Stomach (tissue), 9 donors: ENCODE data around the gene CES5A. TPM values are rescaled to one million over a fixed set of nuclear protein-coding genes. Genes with fewer than 3 reads are reported as not detected.
A peak's percentile ranks its signal among the peaks of the same experiment; 100 is the strongest.
"Not testable (repeated sequence)": the region's sequence is repeated elsewhere in the genome, so short reads cannot be mapped to it uniquely, and the experiment has no call there.

ENCODE experiments used
- DNase-seq, 2 donors: peaks; one replicate each; pipeline versions ENCODE4 v3.0.0 to v3.0.0-alpha.2; 2013 to 2019
- H3K27ac ChIP-seq, 5 donors: fragments of 200-600 bp in 4 of 5; sonication (generic) in 4 of 5; one replicate each; pipeline ENCODE4 v1.5.1; 2013 to 2019; ENCODE audit warnings: mild to moderate bottlenecking in 1 of 5, moderate library complexity in 1 of 5
- H3K27me3 ChIP-seq, 3 donors: fragments of 200-600 bp; sonication (generic); one replicate each; pipeline ENCODE4 v1.5.1; 2017 to 2019; ENCODE audit warnings: mixed run types in 1 of 3
- H3K36me3 ChIP-seq, 4 donors: fragments of 200-600 bp; sonication (generic); 1 replicate in 3 of 4; 2 replicates in 1 of 4; pipeline ENCODE4 v1.5.1; 2016 to 2019
- H3K4me1 ChIP-seq, 4 donors: fragments of 200-600 bp; sonication (generic); one replicate each; pipeline ENCODE4 v1.5.1; 2016 to 2019
- H3K4me3 ChIP-seq, 4 donors: fragments of 200-600 bp; sonication (generic) in 3 of 4; one replicate each; pipeline ENCODE4 v1.5.1; 2016 to 2019; ENCODE audit warnings: mild to moderate bottlenecking in 1 of 4
- H3K9me3 ChIP-seq, 4 donors: fragments of 200-600 bp; sonication (generic); one replicate each; pipeline ENCODE4 v1.5.1; 2016 to 2019
- EP300 ChIP-seq: sonication (generic); formaldehyde crosslinking; IDR thresholded peaks from one replicate; pipeline ENCODE4 v1.6.1; 2017; ENCODE audit warnings: antibody characterized with exemption
- POLR2A ChIP-seq, 4 donors: fragments of 450-650 bp; IDR thresholded peaks; one replicate each; pipeline ENCODE4 v1.6.1; 2016; ENCODE audit warnings: antibody characterized with exemption in 4 of 4, control low read depth in 2 of 4, mild to moderate bottlenecking in 1 of 4, moderate library complexity in 1 of 4
- POLR2AphosphoS5 ChIP-seq, 3 donors: sonication (generic); formaldehyde crosslinking; IDR thresholded peaks; one replicate each; pipeline ENCODE4 v1.6.1; 2016; ENCODE audit warnings: antibody characterized with exemption in 3 of 3
- WGBS, 5 donors: extraction: QIAGEN DNeasy Blood & Tissue Kit in 3 of 5; methylation state at CpG; one replicate each; pipeline versions ENCODE4 v1.1.5 to v1.1.7; 2013 to 2018; 5-methylcytosine and 5-hydroxymethylcytosine counted together
- intact Hi-C: fragments of 100-400 bp; cut with DNase I; formaldehyde crosslinking; loops from one replicate; pipeline ENCODE4 v1.15.1; 2023; ENCODE audit warnings: low total_unique reads
- polyA plus RNA-seq, 3 donors: library from polyadenylated mRNA; stranded (reverse); fragments of 200-250 nt; gene quantifications; one replicate each; pipeline ENCODE4 v1.2.3, GENCODE V29; 2013
- total RNA-seq, 5 donors: library from RNA; depleted of rRNA; stranded (reverse); fragments of >200 nt; gene quantifications; one replicate each; pipeline versions ENCODE4 v1.1.0 to v1.2.3, GENCODE V29; 2014 to 2016
- TF ChIP-seq, protein P1 (sequence below), 7 experiments: fragments of 450-650 bp in 4 of 7; fragments of 200-600 bp in 3 of 7; sonication (generic) in 3 of 7; IDR thresholded peaks; one replicate each; pipeline ENCODE4 v1.5.1; 2016 to 2019; ENCODE audit warnings: antibody characterized with exemption in 7 of 7, control low read depth in 2 of 7, mild to moderate bottlenecking in 1 of 7
- donor health status: healthy with polysubstance abuse.
- donor health status: Bipolar disorder and iron deficiency.
- donor health status: healthy.

CES5A gene
- total and polyA plus RNA-seq, 8 donors, result not detected

- intact Hi-C loops, result no loop called here
- peaks cover 0 to 18% (median 3%) of the 10 kb centered on the region in 4 donors for H3K4me1 ChIP-seq
- no peaks in the 10 kb centered on the region for H3K9me3 ChIP-seq
- no peaks in the 10 kb centered on the region for H3K27me3 ChIP-seq
- no peak overlapping the region for H3K27ac ChIP-seq
- H3K4me3 ChIP-seq, result no peak overlapping the region
- no peaks in the 10 kb centered on the region for H3K36me3 ChIP-seq
- TF ChIP-seq POLR2AphosphoS5 (IDR thresholded peaks at IDR 0.05) (no peak), EP300 (no peak), POLR2A (IDR thresholded peaks at IDR 0.05) (no peak)
- TF ChIP-seq, protein P1, sequence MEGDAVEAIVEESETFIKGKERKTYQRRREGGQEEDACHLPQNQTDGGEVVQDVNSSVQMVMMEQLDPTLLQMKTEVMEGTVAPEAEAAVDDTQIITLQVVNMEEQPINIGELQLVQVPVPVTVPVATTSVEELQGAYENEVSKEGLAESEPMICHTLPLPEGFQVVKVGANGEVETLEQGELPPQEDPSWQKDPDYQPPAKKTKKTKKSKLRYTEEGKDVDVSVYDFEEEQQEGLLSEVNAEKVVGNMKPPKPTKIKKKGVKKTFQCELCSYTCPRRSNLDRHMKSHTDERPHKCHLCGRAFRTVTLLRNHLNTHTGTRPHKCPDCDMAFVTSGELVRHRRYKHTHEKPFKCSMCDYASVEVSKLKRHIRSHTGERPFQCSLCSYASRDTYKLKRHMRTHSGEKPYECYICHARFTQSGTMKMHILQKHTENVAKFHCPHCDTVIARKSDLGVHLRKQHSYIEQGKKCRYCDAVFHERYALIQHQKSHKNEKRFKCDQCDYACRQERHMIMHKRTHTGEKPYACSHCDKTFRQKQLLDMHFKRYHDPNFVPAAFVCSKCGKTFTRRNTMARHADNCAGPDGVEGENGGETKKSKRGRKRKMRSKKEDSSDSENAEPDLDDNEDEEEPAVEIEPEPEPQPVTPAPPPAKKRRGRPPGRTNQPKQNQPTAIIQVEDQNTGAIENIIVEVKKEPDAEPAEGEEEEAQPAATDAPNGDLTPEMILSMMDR (IDR thresholded peaks at IDR 0.05), result no peak
- 68 to 84% (median 74%) methylated on average over 7 of the region's 7 CpGs for WGBS, 5 donors
- DNase-seq, result no peak
Observed at GRCh38 chr16:55834049-55834448, 41.1 kb downstream of the CES5A start.

DNA sequence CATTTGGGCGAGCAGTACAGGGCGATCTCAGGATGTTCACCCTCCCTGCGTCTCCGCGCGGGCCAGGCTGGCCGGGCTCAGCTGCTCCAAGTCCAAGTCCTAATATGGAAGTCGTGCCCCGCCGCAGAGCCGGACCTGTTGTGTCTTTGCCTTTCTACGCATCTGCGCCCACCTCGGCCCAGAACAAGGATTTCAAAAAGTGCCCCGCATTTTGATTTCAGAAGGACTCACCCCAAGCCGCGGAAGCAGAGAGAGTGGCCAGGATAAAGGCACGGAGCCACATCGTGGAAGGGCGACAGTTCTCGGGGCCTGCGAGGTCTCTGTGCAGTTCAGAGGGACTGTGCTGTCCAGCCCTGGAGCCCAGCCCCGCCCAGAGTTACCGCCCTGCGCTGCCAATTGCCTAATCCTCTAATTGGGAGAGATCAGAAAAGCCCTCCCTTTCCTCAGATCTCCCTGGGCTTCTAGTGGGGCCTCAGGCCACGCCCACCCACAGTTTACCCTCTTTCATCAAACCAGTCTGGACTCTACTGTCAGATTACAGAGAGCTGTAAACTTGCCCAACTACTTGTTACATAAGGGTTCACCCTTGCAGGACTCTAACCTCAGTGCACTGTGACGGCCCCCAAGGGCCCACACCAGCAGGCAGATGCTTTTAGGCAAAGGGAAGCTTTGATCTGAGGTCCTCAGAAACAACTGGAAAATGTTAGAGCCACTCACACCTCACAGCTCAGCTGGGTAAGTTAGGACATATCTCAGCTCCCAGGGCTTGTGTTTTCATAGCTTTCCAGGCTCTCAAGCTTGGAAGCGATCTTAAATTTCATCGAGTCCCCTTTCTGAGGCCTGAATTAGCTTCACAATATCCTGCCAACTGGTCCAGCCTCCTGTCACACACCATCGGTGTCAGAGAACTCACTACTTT is 42.1 kb downstream of the CES5A start, which contains the start of gene CES1:
CES1 (minus strand) TSS at position 324 of the 919 bp plus-strand sequence; CDS start at position 283, 41 bp downstream.
- H3K4me1 ChIP-seq, result peaks cover 0 to 18% (median 3%) of the 10 kb centered on the region in 4 donors
- no peaks in the 10 kb centered on the region for H3K27me3 ChIP-seq
- WGBS, 5 donors, result 51 to 65% (median 62%) methylated on average over 28 to 30 of the region's 30 CpGs
- peak within 1 kb of the TSS in 1 of 4 donors; percentile 11 for H3K4me3 ChIP-seq
- H3K27ac ChIP-seq, result peak within 1 kb of the TSS in 2 of 5 donors; percentile 23 to 51
- H3K9me3 ChIP-seq, result no peaks in the 10 kb centered on the region
- intact Hi-C loops, result no loop called here
- TF ChIP-seq POLR2A (IDR thresholded peaks at IDR 0.05) (no peak), EP300 (no peak), POLR2AphosphoS5 (IDR thresholded peaks at IDR 0.05) (no peak)
- TF ChIP-seq, protein P1 (IDR thresholded peaks at IDR 0.05), result no peak
- peak in 1 of 2 donors; percentile 62 for DNase-seq
- H3K36me3 ChIP-seq, result no peaks in the 10 kb centered on the region

DNA sequence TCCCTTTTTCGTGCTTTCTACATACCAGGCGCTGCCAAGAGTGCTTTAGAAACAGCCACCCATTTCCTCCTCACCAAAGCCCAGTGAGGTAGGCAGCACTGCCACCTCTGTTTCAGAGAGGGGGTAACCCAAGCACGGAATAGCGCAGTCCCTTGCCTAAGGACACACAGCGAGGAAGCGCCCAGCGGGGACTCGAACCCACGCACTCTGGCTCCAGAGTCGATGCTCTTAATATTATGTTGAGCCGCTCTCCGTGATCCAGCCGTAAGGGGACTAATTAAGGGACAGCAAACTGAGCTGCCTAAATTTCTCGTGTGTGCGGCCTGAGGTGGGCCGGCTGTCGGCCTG is 42.8 kb downstream of the CES5A start:
- intact Hi-C loops, result no loop called here
- Histone ChIP-seq H3K4me1 (peaks cover 0 to 18% (median 3%) of the 10 kb centered on the region in 4 donors), H3K4me3 (peak overlapping the region in 1 of 4 donors; percentile 11), H3K9me3 (no peaks in the 10 kb centered on the region), H3K36me3 (no peaks in the 10 kb centered on the region), H3K27ac (peak overlapping the region in 2 of 5 donors; percentile 23 to 51), H3K27me3 (no peaks in the 10 kb centered on the region)
- 84 to 89% (median 86%) methylated on average over 17 of the region's 17 CpGs for whole genome bisulfite sequencing, 5 donors
- TF ChIP-seq POLR2A (IDR thresholded peaks at IDR 0.05) (no peak), POLR2AphosphoS5 (IDR thresholded peaks at IDR 0.05) (no peak), EP300 (no peak)
- TF ChIP-seq, protein P1 (IDR thresholded peaks at IDR 0.05), result no peak
- peak in 1 of 2 donors; percentile 8 for DNase-seq

DNA sequence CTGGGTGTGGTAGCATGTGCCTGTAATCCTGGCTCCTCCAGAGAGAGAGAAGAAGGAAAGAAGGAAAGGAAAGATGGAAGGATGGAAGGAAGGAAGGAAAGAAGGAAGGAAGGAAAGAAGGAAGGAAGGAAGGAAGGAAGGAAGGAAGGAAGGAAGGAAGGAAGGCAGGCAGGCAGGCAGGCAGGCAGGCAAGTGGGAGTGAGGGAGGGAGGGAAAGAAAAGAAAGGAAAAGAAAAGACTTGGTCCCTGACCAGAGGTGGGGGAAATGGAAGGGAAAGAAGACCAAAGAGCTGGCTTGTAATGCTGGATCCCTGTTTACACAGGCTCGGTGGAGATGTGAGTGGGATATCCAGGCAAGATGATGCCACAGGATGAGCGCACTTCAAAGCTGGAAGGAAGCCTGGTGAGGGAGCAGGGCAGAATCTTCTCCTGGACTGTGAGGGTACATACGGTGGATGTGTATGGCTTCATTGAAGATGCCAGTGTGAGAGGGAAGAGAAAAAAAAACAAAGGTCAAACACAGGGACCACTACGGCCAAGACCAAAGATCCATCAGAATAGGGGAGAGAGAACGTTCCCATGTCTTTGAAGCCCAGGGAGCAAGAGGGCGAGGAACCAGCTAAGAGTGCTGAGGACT is 44.4 kb downstream of the CES5A start:
- no peak for TF ChIP-seq POLR2A (IDR thresholded peaks at IDR 0.05)
- no peak for TF ChIP-seq POLR2AphosphoS5 (IDR thresholded peaks at IDR 0.05)
- TF ChIP-seq, protein P1 (IDR thresholded peaks at IDR 0.05), result no peak
- TF ChIP-seq EP300, result no peak
- 76 to 82% (median 80%) methylated on average over 6 of the region's 6 CpGs for WGBS, 5 donors
- Histone ChIP-seq H3K4me3 (no peak overlapping the region), H3K36me3 (no peaks in the 10 kb centered on the region), H3K9me3 (no peaks in the 10 kb centered on the region), H3K27ac (no peak overlapping the region), H3K27me3 (peaks cover 0 to 11% (median 0%) of the 10 kb centered on the region in 3 donors), H3K4me1 (peaks cover 0 to 10% (median 3%) of the 10 kb centered on the region in 4 donors)
- intact Hi-C loops, result no loop called here
- DNase-seq, result no peak

DNA sequence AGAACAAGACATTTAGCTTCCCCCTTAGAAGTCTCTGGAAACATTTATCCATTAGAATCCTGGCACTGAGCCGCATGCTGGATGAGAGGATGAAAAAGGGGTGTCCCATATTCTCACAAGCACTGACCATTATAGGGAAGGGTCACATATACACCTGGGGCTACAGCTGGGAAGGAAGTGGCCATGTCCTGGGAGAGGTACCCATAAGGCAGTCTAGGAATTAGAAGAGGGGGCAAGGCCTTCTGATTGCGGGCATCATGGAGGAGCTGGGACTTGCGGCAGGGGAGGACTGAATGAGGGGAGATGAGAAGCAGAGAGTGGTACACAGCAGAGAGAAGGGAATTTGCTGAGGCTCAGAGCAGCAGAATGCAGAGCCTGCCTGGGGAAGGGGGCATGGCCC is 45.9 kb downstream of the CES5A start:
- H3K36me3 ChIP-seq, H3K27ac ChIP-seq, intact Hi-C loops, H3K4me1 ChIP-seq, H3K4me3 ChIP-seq, DNase-seq, H3K9me3 ChIP-seq: not testable (repeated sequence)
- WGBS, 5 donors, result 75 to 96% (median 95%) methylated on average over 3 of the region's 3 CpGs
- peaks cover 0 to 22% (median 0%) of the 10 kb centered on the region in 3 donors for H3K27me3 ChIP-seq
